T-helper 9 cell (primary cell): ENCODE measurements around the gene OVAAL.

Source experiments
- DNase-seq: peaks from one replicate; pipeline ENCODE4 v3.0.0-alpha.2; 2020

OVAAL gene

GRCh38 chr1:180571060-180571831, 12.5 kb downstream of the OVAAL start:
- no peak for DNase-seq

GRCh38 chr1:180571832-180572636, 13.3 kb downstream of the OVAAL start:
- no peak for DNase-seq

GRCh38 chr1:180572760-180573159, 14.0 kb downstream of the OVAAL start:
- DNase-seq = no peak

GRCh38 chr1:180574031-180574713, 15.4 kb downstream of the OVAAL start:
- DNase-seq = no peak

- no peak for DNase-seq
Observed at GRCh38 chr1:180577361-180577760, 18.6 kb downstream of the OVAAL start.

GRCh38 chr1:180579961-180580611, 21.3 kb downstream of the OVAAL start:
- DNase-seq = no peak

GRCh38 chr1:180581635-180582039, 22.9 kb downstream of the OVAAL start:
- no peak for DNase-seq

- DNase-seq = no peak
Observed at GRCh38 chr1:180584869-180585268, 26.1 kb downstream of the OVAAL start.

GRCh38 chr1:180585994-180586359, 27.2 kb downstream of the OVAAL start:
- no peak for DNase-seq

GRCh38 chr1:180586671-180587155, 27.9 kb downstream of the OVAAL start:
- DNase-seq = no peak

- DNase-seq = no peak
Observed at GRCh38 chr1:180588121-180588520, 29.4 kb downstream of the OVAAL start.

- DNase-seq = no peak
Observed at GRCh38 chr1:180590889-180591288, 32.1 kb downstream of the OVAAL start.

GRCh38 chr1:180593382-180593781, 34.6 kb downstream of the OVAAL start:
- no peak for DNase-seq

- DNase-seq = no peak
Observed at GRCh38 chr1:180594723-180595122, 36.0 kb downstream of the OVAAL start.

GRCh38 chr1:180595966-180596365, 37.2 kb downstream of the OVAAL start:
- no peak for DNase-seq

GRCh38 chr1:180597520-180597919, 38.8 kb downstream of the OVAAL start:
- DNase-seq = no peak

- DNase-seq = no peak
Observed at GRCh38 chr1:180598333-180598974, 39.7 kb downstream of the OVAAL start.

GRCh38 chr1:180600343-180600742, 41.6 kb downstream of the OVAAL start:
- no peak for DNase-seq

- DNase-seq = no peak
Observed at GRCh38 chr1:180601512-180601911, 42.7 kb downstream of the OVAAL start.

- DNase-seq = no peak
Observed at GRCh38 chr1:180603223-180603849, 44.6 kb downstream of the OVAAL start.

- DNase-seq = no peak
Observed at GRCh38 chr1:180603850-180604226, 45.1 kb downstream of the OVAAL start.

- no peak for DNase-seq
Observed at GRCh38 chr1:180606155-180606554, 47.4 kb downstream of the OVAAL start.
